Thyroid gland (tissue), 4 donors: ENCODE results near the gene STYXL2.

Experiments used
- POLR2A ChIP-seq, 2 donors: fragments of 450-650 bp; IDR thresholded peaks; one replicate each; pipeline ENCODE4 v1.6.1; 2017; ENCODE audit warnings: antibody characterized with exemption in 2 of 2, mild to moderate bottlenecking in 2 of 2, moderate library complexity in 1 of 2
- TF ChIP-seq, protein P1 (sequence below), 6 experiments: fragments of 200-600 bp in 3 of 6; fragments of 450-650 bp in 3 of 6; sonication (generic) in 3 of 6; IDR thresholded peaks; one replicate each; pipeline ENCODE4 v1.5.1; 2016 to 2019; ENCODE audit warnings: antibody characterized with exemption in 6 of 6, mild to moderate bottlenecking in 2 of 6, inconsistent platforms in 1 of 6, moderate library complexity in 1 of 6

DNA sequence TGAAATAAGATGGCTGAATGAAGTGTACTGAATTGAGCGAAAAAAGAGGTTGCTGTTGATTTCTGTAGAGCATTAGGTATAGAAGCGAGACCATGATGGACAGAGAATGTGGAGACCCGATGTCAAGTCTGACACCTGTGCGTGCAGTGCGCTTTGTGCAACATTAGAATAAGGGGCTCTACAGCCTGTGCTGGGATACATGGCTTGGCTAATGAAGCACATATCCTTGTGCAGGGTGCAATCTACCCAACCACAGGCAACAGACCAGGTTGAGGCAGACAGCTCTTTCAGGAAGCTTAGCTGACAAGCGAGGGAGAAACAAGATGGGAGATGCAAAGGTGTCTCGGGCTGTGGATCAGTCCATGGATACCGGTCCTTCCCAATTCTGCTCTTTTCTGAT lies 22.6 kb upstream of the STYXL2 start:
- TF ChIP-seq, protein P1, sequence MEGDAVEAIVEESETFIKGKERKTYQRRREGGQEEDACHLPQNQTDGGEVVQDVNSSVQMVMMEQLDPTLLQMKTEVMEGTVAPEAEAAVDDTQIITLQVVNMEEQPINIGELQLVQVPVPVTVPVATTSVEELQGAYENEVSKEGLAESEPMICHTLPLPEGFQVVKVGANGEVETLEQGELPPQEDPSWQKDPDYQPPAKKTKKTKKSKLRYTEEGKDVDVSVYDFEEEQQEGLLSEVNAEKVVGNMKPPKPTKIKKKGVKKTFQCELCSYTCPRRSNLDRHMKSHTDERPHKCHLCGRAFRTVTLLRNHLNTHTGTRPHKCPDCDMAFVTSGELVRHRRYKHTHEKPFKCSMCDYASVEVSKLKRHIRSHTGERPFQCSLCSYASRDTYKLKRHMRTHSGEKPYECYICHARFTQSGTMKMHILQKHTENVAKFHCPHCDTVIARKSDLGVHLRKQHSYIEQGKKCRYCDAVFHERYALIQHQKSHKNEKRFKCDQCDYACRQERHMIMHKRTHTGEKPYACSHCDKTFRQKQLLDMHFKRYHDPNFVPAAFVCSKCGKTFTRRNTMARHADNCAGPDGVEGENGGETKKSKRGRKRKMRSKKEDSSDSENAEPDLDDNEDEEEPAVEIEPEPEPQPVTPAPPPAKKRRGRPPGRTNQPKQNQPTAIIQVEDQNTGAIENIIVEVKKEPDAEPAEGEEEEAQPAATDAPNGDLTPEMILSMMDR (IDR thresholded peaks at IDR 0.05), result no peak
- no peak for TF ChIP-seq POLR2A (IDR thresholded peaks at IDR 0.05)
